Gastroesophageal sphincter (tissue), 3 donors: Measurements from ENCODE around the gene EXOC3L2.

Source experiments
- CTCF ChIP-seq, 4 experiments: fragments of 200-600 bp in 2 of 4; fragments of 450-650 bp in 2 of 4; sonication (generic) in 1 of 4; IDR thresholded peaks; one replicate each; pipeline ENCODE4 v1.5.1; 2017 to 2019; ENCODE audit warnings: antibody characterized with exemption in 4 of 4, mild to moderate bottlenecking in 2 of 4, moderate library complexity in 2 of 4
- POLR2AphosphoS5 ChIP-seq: sonication (generic); formaldehyde crosslinking; IDR thresholded peaks from one replicate; pipeline ENCODE4 v1.6.1; 2017; ENCODE audit warnings: antibody characterized with exemption

GRCh38 chr19:45276284-45276687, 31.1 kb upstream of the EXOC3L2 start:
- TF ChIP-seq CTCF (IDR thresholded peaks at IDR 0.05) = no peak
- no peak for TF ChIP-seq POLR2AphosphoS5
